BE2C (cell line): ENCODE results near the gene CDK15.

Experiments used
- DNase-seq: peaks from one replicate; pipeline ENCODE4 v3.0.0-alpha.2; 2020
- H3K27me3 ChIP-seq: fragments of 250-450 bp; sonication (Bioruptor Pico); 2 replicates; pipeline ENCODE4 v1.5.1; 2020; ENCODE audit warnings: mild to moderate bottlenecking
- H3K36me3 ChIP-seq: fragments of 250-450 bp; sonication (Bioruptor Pico); 2 replicates; pipeline ENCODE4 v1.5.1; 2020; ENCODE audit warnings: mild to moderate bottlenecking
- H3K4me1 ChIP-seq: fragments of 250-450 bp; sonication (Bioruptor Pico); 2 replicates; pipeline ENCODE4 v1.5.1; 2020
- H3K4me3 ChIP-seq: 2 replicates; pipeline ENCODE4 v1.5.1; 2011; ENCODE audit warnings: low read depth, low read length
- H3K9me3 ChIP-seq: fragments of 250-450 bp; sonication (Bioruptor Pico); 2 replicates; pipeline ENCODE4 v1.5.1; 2020
- CTCF ChIP-seq: IDR thresholded peaks from 2 replicates; pipeline ENCODE4 v1.5.1; 2012; ENCODE audit warnings: mild to moderate bottlenecking, low read depth, low read length

CDK15 gene

GRCh38 chr2:201827621-201828020 is 21.3 kb downstream of the CDK15 start:
- Histone ChIP-seq H3K36me3 (no peaks in the 10 kb centered on the region), H3K4me1 (peaks cover 3% of the 10 kb centered on the region), H3K9me3 (no peaks in the 10 kb centered on the region), H3K4me3 (no peak overlapping the region), H3K27me3 (no peaks in the 10 kb centered on the region)
- TF ChIP-seq CTCF: no peak
- DNase-seq: no peak

GRCh38 chr2:201828220-201828619 is 21.9 kb downstream of the CDK15 start:
- H3K9me3 ChIP-seq: no peaks in the 10 kb centered on the region
- TF ChIP-seq CTCF: no peak
- DNase-seq: no peak
- H3K27me3 ChIP-seq: no peaks in the 10 kb centered on the region
- H3K4me3 ChIP-seq: no peak overlapping the region
- H3K4me1 ChIP-seq: no peaks in the 10 kb centered on the region
- H3K36me3 ChIP-seq: no peaks in the 10 kb centered on the region

GRCh38 chr2:201830666-201831065 is 24.3 kb downstream of the CDK15 start:
- no peaks in the 10 kb centered on the region for H3K9me3 ChIP-seq
- DNase-seq: no peak
- no peaks in the 10 kb centered on the region for H3K27me3 ChIP-seq
- no peaks in the 10 kb centered on the region for H3K36me3 ChIP-seq
- no peaks in the 10 kb centered on the region for H3K4me1 ChIP-seq
- H3K4me3 ChIP-seq: no peak overlapping the region
- TF ChIP-seq CTCF: no peak

GRCh38 chr2:201831469-201831868 is 25.1 kb downstream of the CDK15 start:
- no peaks in the 10 kb centered on the region for H3K9me3 ChIP-seq
- no peak for DNase-seq
- H3K4me1 ChIP-seq: no peaks in the 10 kb centered on the region
- no peaks in the 10 kb centered on the region for H3K27me3 ChIP-seq
- TF ChIP-seq CTCF: no peak
- H3K36me3 ChIP-seq: no peaks in the 10 kb centered on the region
- no peak overlapping the region for H3K4me3 ChIP-seq

GRCh38 chr2:201833781-201834180 is 27.4 kb downstream of the CDK15 start:
- no peak for DNase-seq
- Histone ChIP-seq H3K36me3 (no peaks in the 10 kb centered on the region), H3K9me3 (no peaks in the 10 kb centered on the region), H3K4me1 (no peaks in the 10 kb centered on the region), H3K4me3 (no peak overlapping the region), H3K27me3 (no peaks in the 10 kb centered on the region)
- no peak for TF ChIP-seq CTCF

- TF ChIP-seq CTCF: no peak
- H3K9me3 ChIP-seq: no peaks in the 10 kb centered on the region
- H3K27me3 ChIP-seq: no peaks in the 10 kb centered on the region
- no peaks in the 10 kb centered on the region for H3K4me1 ChIP-seq
- H3K4me3 ChIP-seq: no peak overlapping the region
- H3K36me3 ChIP-seq: no peaks in the 10 kb centered on the region
- no peak for DNase-seq
Observed at GRCh38 chr2:201835066-201835465, 28.7 kb downstream of the CDK15 start.
